ENCODE results near the gene MYH7.
"Not testable (repeated sequence)": the region's sequence is repeated elsewhere in the genome, so short reads cannot be mapped to it uniquely, and the experiment has no call there.

MYH7 gene

DNA sequence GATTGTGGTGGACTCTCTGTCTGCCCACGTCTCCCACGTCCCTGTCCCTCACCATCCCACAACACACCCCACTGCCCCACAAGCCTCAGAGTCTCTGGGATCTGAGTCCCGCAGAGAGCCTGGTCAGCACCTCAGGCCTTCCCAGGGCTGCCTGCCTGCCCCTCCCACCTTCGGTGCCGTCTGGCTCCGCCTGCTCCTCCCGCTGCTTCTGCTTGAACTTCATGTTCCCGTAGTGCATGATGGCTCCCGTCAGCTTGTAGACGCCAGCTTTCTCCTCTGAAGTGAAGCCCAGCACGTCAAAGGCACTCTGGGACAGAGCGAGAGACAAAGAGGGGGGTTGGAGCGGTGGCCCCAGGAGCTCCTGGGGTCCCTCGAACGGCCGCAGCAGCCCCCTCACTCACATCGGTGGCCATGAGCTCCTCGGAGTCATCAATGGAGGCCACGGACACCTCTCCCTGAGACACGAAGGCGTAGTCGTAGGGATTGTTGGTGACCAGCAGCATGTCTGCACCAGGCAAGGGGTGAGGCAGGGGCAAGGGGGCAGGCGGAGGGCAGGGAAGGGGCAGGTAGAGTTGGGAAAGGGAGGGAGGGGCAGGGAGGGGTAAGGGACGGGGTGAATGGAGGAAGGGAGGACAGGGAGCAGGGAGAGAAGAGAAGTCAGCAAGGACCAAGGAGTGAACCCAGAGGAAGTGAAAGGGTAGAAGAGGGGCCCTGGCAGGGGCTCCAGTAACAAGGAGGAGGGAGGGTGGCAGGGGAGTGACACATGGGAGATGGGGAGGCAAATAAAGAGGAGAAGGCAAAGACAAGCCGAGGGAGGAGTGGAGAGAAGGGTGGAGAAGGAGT, 32.9 kb downstream of the MYH7 start:
- TF ChIP-seq, protein P1, sequence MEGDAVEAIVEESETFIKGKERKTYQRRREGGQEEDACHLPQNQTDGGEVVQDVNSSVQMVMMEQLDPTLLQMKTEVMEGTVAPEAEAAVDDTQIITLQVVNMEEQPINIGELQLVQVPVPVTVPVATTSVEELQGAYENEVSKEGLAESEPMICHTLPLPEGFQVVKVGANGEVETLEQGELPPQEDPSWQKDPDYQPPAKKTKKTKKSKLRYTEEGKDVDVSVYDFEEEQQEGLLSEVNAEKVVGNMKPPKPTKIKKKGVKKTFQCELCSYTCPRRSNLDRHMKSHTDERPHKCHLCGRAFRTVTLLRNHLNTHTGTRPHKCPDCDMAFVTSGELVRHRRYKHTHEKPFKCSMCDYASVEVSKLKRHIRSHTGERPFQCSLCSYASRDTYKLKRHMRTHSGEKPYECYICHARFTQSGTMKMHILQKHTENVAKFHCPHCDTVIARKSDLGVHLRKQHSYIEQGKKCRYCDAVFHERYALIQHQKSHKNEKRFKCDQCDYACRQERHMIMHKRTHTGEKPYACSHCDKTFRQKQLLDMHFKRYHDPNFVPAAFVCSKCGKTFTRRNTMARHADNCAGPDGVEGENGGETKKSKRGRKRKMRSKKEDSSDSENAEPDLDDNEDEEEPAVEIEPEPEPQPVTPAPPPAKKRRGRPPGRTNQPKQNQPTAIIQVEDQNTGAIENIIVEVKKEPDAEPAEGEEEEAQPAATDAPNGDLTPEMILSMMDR (IDR thresholded peaks at IDR 0.05) = no peak
- no peak overlapping the region for H3K27ac ChIP-seq
- H3K27me3 ChIP-seq = no peaks in the 10 kb centered on the region
- H3K4me3 ChIP-seq (ENCODE audit: low read depth in 1 of 2, low read length in 1 of 2) = no peak overlapping the region
- no peaks in the 10 kb centered on the region for H3K36me3 ChIP-seq
- no peaks in the 10 kb centered on the region for H3K4me1 ChIP-seq (ENCODE audit: control insufficient read depth in 1 of 2, insufficient read depth in 1 of 2, low read depth in 1 of 2, low read length in 1 of 2)
- no peaks in the 10 kb centered on the region for H3K9me3 ChIP-seq

DNA sequence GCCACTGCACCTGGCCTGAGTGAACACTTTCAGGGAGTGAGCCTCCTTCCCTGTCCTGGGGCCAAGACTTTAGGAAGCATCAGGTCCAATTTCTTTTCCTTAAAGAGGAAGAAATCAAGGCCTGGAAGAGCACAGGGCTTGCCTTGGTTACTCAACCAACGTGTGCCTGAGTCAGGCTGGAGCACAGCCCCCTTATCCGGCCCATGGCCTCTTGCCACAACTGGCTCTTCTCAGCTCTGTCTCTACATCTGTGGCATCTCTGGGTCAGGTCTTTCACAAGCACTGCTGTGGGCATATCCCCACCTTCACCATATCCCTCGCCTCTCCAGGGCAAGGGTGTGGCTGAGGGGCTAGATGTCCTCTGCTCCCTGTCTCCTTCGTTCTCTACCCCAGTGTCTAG, 34.2 kb downstream of the MYH7 start:
- Histone ChIP-seq H3K4me1 (ENCODE audit: control insufficient read depth in 1 of 2, insufficient read depth in 1 of 2, low read depth in 1 of 2, low read length in 1 of 2) (no peaks in the 10 kb centered on the region), H3K36me3 (no peaks in the 10 kb centered on the region), H3K27ac (no peak overlapping the region), H3K4me3 (ENCODE audit: low read depth in 1 of 2, low read length in 1 of 2) (no peak overlapping the region), H3K27me3 (no peaks in the 10 kb centered on the region), H3K9me3 (no peaks in the 10 kb centered on the region)
- TF ChIP-seq, protein P1 (IDR thresholded peaks at IDR 0.05) = no peak

DNA sequence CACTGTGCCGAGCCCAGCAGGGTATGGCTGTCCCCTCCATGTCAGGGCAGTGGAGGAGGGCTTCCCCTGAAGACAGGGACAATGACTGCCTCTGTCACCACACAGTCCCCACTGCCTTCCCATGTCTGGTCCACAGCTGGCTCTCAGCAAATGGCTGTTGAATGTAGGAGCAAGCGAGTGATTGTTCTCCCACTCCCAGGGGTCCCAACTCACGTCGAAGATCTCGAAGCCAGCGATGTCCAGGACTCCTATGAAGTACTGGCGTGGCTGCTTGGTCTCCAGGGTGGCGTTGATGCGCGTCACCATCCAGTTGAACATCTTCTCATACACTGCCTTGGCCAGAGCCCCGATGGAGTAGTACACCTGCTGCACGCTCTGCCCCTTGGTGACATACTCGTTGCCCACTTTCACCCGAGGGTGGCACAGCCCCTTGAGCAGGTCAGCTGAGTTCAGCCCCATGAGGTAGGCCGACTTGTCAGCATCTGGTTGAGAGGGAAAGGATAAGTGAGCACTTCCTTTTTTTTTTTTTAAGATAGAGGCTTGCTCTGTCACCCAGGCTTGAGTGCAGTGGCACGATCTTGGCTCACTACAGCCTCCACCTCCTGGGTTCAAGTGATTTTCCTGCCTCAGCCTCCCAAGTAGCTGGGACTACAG, 34.8 kb downstream of the MYH7 start:
- H3K9me3 ChIP-seq; H3K27me3 ChIP-seq; H3K4me3 ChIP-seq (ENCODE audit: low read depth in 1 of 2, low read length in 1 of 2); H3K36me3 ChIP-seq; H3K27ac ChIP-seq; H3K4me1 ChIP-seq (ENCODE audit: control insufficient read depth in 1 of 2, insufficient read depth in 1 of 2, low read depth in 1 of 2, low read length in 1 of 2): not testable (repeated sequence)

DNA sequence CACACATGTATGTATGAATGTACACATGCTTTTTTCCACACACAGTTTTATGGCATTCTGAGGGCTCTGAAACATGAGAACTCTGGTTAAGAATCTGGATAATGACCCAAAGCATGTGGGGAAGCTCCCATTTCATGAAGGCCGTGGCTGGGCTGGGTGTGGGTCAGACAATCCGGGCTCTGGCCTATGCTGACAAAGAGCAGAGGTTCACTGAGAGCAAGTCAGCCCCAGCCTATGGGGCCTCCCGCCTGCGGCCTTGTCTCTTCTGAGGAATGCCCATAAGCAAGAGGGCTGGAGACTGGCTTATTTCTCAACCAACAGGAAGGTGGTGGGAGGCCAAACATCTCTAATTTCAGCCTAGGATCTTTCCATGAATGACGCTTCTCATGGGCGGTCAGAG, 35.9 kb downstream of the MYH7 start:
- TF ChIP-seq, protein P1 (IDR thresholded peaks at IDR 0.05) = no peak
- Histone ChIP-seq H3K4me3 (ENCODE audit: low read depth in 1 of 2, low read length in 1 of 2) (no peak overlapping the region), H3K27me3 (no peaks in the 10 kb centered on the region), H3K36me3 (no peaks in the 10 kb centered on the region), H3K9me3 (no peaks in the 10 kb centered on the region), H3K4me1 (ENCODE audit: control insufficient read depth in 1 of 2, insufficient read depth in 1 of 2, low read depth in 1 of 2, low read length in 1 of 2) (no peaks in the 10 kb centered on the region), H3K27ac (no peak overlapping the region)

DNA sequence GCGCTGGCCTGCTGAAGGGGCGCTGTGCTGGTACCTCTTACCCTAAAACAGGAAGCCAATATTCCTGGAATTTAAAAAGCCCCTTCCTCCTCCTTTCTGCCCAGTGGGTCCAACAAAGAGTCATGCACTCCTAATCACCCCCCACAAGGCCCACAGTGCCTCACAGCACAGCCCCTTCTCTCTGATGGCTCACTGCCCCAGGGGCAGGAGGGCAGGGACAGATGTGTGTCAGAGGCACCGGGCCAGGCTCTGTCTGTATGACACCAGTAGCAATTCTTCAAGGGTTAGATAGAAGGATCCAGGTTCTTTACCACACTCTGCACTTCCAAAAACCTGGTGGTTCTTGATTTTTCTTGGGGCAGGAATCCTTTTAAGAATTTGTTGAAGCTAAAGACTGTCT, 36.3 kb downstream of the MYH7 start:
- Histone ChIP-seq H3K36me3 (no peaks in the 10 kb centered on the region), H3K4me3 (ENCODE audit: low read depth in 1 of 2, low read length in 1 of 2) (no peak overlapping the region), H3K9me3 (no peaks in the 10 kb centered on the region), H3K27me3 (no peaks in the 10 kb centered on the region), H3K27ac (no peak overlapping the region), H3K4me1 (ENCODE audit: control insufficient read depth in 1 of 2, insufficient read depth in 1 of 2, low read depth in 1 of 2, low read length in 1 of 2) (no peaks in the 10 kb centered on the region)
- TF ChIP-seq, protein P1 (IDR thresholded peaks at IDR 0.05) = no peak

DNA sequence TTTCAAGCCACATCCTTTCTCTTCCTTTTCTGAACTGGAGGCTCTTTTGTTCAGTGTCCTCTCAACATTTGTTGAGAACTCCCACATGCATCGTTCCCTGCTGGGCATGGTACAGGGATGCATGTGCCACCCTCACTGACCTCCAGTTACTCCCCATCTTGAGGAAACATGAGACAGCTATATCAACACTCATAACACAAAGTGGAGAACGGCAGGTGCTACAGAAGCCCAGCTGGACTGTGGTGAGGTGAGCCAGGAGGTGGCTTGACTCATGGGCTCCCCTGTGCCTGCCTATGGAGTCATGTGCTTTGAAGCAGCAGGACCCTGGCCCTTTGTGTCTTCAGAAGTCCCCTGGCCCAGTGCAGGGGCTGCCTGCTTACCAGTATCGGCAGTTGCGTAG, 37.1 kb downstream of the MYH7 start:
- no peaks in the 10 kb centered on the region for H3K4me1 ChIP-seq (ENCODE audit: control insufficient read depth in 1 of 2, insufficient read depth in 1 of 2, low read depth in 1 of 2, low read length in 1 of 2)
- TF ChIP-seq, protein P1 (IDR thresholded peaks at IDR 0.05) = no peak
- no peaks in the 10 kb centered on the region for H3K36me3 ChIP-seq
- H3K4me3 ChIP-seq (ENCODE audit: low read depth in 1 of 2, low read length in 1 of 2) = no peak overlapping the region
- no peaks in the 10 kb centered on the region for H3K9me3 ChIP-seq
- no peak overlapping the region for H3K27ac ChIP-seq
- H3K27me3 ChIP-seq = peaks cover 2% of the 10 kb centered on the region

All from neutrophil (primary cell).